Keratinocyte (primary cell): Measurements from ENCODE around the gene SLPI. TPM values are rescaled to one million over a fixed set of nuclear protein-coding genes. Genes with fewer than 3 reads are reported as not detected.

Experiments used
- DNase-seq: peaks from one replicate; pipeline ENCODE4 v3.0.0-alpha.2; 2011; ENCODE audit warnings: low read depth, missing footprints, low spot score
- FAIRE-seq: peaks from 2 replicates; lab custom pipeline; 2011; peaks lifted over from hg19 to GRCh38; lab: Jason Lieb, UNC
- H2AFZ ChIP-seq: 2 replicates; pipeline ENCODE4 v1.6.0; 2012; ENCODE audit warnings: low read length, control low read depth, inconsistent platforms; ENCODE audit not compliant: control insufficient read depth
- H3K27ac ChIP-seq: 2 replicates; pipeline ENCODE4 v1.5.1; 2011; ENCODE audit warnings: low read length; ENCODE audit not compliant: control insufficient read depth, insufficient read depth
- H3K27me3 ChIP-seq: 3 replicates; pipeline ENCODE4 v1.6.0; 2011; ENCODE audit warnings: low read length; ENCODE audit not compliant: control insufficient read depth, insufficient read depth; ENCODE audit errors: extremely low read depth
- H3K36me3 ChIP-seq, 2 experiments: 2 replicates in 1 of 2; 3 replicates in 1 of 2; pipeline ENCODE4 v1.5.1; 2011; ENCODE audit warnings: low read length in 2 of 2, mild to moderate bottlenecking in 1 of 2; ENCODE audit not compliant: control insufficient read depth in 2 of 2, insufficient read depth in 2 of 2; ENCODE audit errors: extremely low read depth in 1 of 2
- H3K4me1 ChIP-seq: 3 replicates; pipeline ENCODE4 v1.5.1; 2011; ENCODE audit warnings: low read length; ENCODE audit not compliant: control insufficient read depth, insufficient read depth; ENCODE audit errors: extremely low read depth
- H3K4me2 ChIP-seq: 3 replicates; pipeline ENCODE4 v1.6.0; 2011; ENCODE audit warnings: low read depth, low read length; ENCODE audit not compliant: control insufficient read depth, insufficient read depth; ENCODE audit errors: extremely low read depth
- H3K4me3 ChIP-seq, 3 experiments: fragments of 200-600 bp in 1 of 3; sonication (generic) in 1 of 3; 2 replicates in 2 of 3; 3 replicates in 1 of 3; pipeline ENCODE4 v1.5.1; 2011 to 2016; ENCODE audit warnings: low read length in 3 of 3, mild to moderate bottlenecking in 3 of 3, control low read depth in 2 of 3, inconsistent platforms in 1 of 3, low read depth in 1 of 3, mixed read lengths in 1 of 3, mixed run types in 1 of 3, moderate library complexity in 1 of 3; ENCODE audit not compliant: control insufficient read depth in 2 of 3, insufficient read depth in 2 of 3; ENCODE audit errors: extremely low read depth in 1 of 3
- H3K79me2 ChIP-seq: 2 replicates; pipeline ENCODE4 v1.6.0; 2012; ENCODE audit warnings: low read length; ENCODE audit not compliant: control insufficient read depth, insufficient read depth
- H3K9ac ChIP-seq: 3 replicates; pipeline ENCODE4 v1.6.0; 2011; ENCODE audit warnings: low read length; ENCODE audit not compliant: control insufficient read depth, insufficient read depth; ENCODE audit errors: extremely low read depth
- H3K9me1 ChIP-seq: 3 replicates; pipeline ENCODE4 v1.6.0; 2011; ENCODE audit warnings: low read length; ENCODE audit not compliant: control insufficient read depth, insufficient read depth; ENCODE audit errors: extremely low read depth
- H3K9me3 ChIP-seq: 2 replicates; pipeline ENCODE4 v1.5.1; 2012; ENCODE audit warnings: low read depth, low read length; ENCODE audit not compliant: control insufficient read depth
- H4K20me1 ChIP-seq: 3 replicates; pipeline ENCODE4 v1.6.0; 2011; ENCODE audit warnings: low read length; ENCODE audit not compliant: control insufficient read depth, insufficient read depth; ENCODE audit errors: extremely low read depth
- CTCF ChIP-seq, 3 experiments: IDR thresholded peaks in 1 of 3; conservative IDR thresholded peaks in 1 of 3; optimal IDR thresholded peaks in 1 of 3; 2 replicates in 2 of 3; 3 replicates in 1 of 3; pipeline versions ENCODE3 to v1.5.1; 2011; ENCODE audit warnings: low read length in 3 of 3, mild to moderate bottlenecking in 3 of 3, moderate library complexity in 2 of 3, control low read depth in 1 of 3, inconsistent platforms in 1 of 3; ENCODE audit not compliant: insufficient read depth in 2 of 3; ENCODE audit errors: extremely low read depth in 1 of 3
- EZH2 ChIP-seq: IDR thresholded peaks from one replicate; pipeline ENCODE4 v1.6.1; 2012; ENCODE audit warnings: inconsistent platforms, mild to moderate bottlenecking, low read length, moderate library complexity
- dilution Hi-C: fragments of 300-500 bp; cut with MboI; formaldehyde crosslinking; loops from one replicate; pipeline ENCODE4 v1.7.0; 2020; ENCODE audit warnings: low sequenced_read_pairs; ENCODE audit not compliant: extremely low pct_ligation_motif_present
- polyA plus RNA-seq, 5 experiments: library from polyadenylated mRNA; depleted of rRNA in 3 of 5; stranded (reverse) in 3 of 5; stranded (forward) in 1 of 5; unstranded in 1 of 5; fragments of >200 nt; gene quantifications; 1 replicate in 1 of 5; 2 replicates in 3 of 5; 3 replicates in 1 of 5; pipeline versions ENCODE4 v1.2.1 to v1.2.3, GENCODE V29; 2011 to 2012; ENCODE audit warnings: missing spikeins in 2 of 5, low read depth in 1 of 5, low replicate concordance in 1 of 5

The SLPI gene
- polyA plus RNA-seq, 1 donor (not counting 4 experiments of a cell fraction or from before 2014, with no cell fraction given), result 262 TPM

GRCh38 chr20:45238139-45238538 lies 16.2 kb downstream of the SLPI start:
- peaks cover 5% of the 10 kb centered on the region for H3K27me3 ChIP-seq
- FAIRE-seq, result no peak

GRCh38 chr20:45235995-45236394 lies 18.4 kb downstream of the SLPI start:
- no peaks in the 10 kb centered on the region for H3K36me3 ChIP-seq
- no peak overlapping the region for H3K4me2 ChIP-seq
- no peak for DNase-seq
- H3K9me3 ChIP-seq, result no peaks in the 10 kb centered on the region
- FAIRE-seq, result no peak
- H3K4me3 ChIP-seq, result no peak overlapping the region
- H3K9ac ChIP-seq, result no peak overlapping the region
- TF ChIP-seq CTCF (optimal IDR thresholded peaks at IDR 0.05 in 1 of 3, IDR thresholded peaks at IDR 0.05 in 1 of 3, conservative IDR thresholded peaks at IDR 0.05 in 1 of 3; ENCODE audit: extremely low read depth in 1 of 3, insufficient read depth in 2 of 3, low read length in 3 of 3) (peak; percentile 71 to 81 (median 72)), EZH2 (no peak)
- H3K79me2 ChIP-seq, result no peaks in the 10 kb centered on the region
- no peaks in the 10 kb centered on the region for H3K9me1 ChIP-seq
- no peak overlapping the region for H2AFZ ChIP-seq
- H3K27ac ChIP-seq, result no peak overlapping the region
- no peaks in the 10 kb centered on the region for H4K20me1 ChIP-seq
- no peaks in the 10 kb centered on the region for H3K4me1 ChIP-seq
- dilution Hi-C loops, result no loop called here
- H3K27me3 ChIP-seq, result peaks cover 5% of the 10 kb centered on the region

More at GRCh38 chr20:45238139-45238538, 16.2 kb downstream of the SLPI start:
- TF ChIP-seq CTCF (optimal IDR thresholded peaks at IDR 0.05 in 1 of 3, IDR thresholded peaks at IDR 0.05 in 1 of 3, conservative IDR thresholded peaks at IDR 0.05 in 1 of 3; ENCODE audit: extremely low read depth in 1 of 3, insufficient read depth in 2 of 3, low read length in 3 of 3), result no peak
- TF ChIP-seq EZH2, result no peak
- Histone ChIP-seq H3K4me1 (no peaks in the 10 kb centered on the region), H2AFZ (no peak overlapping the region), H3K36me3 (no peaks in the 10 kb centered on the region), H3K9me1 (no peaks in the 10 kb centered on the region), H3K27ac (no peak overlapping the region), H3K4me3 (no peak overlapping the region), H4K20me1 (no peaks in the 10 kb centered on the region), H3K4me2 (no peak overlapping the region), H3K9me3 (no peaks in the 10 kb centered on the region), H3K9ac (no peak overlapping the region), H3K79me2 (no peaks in the 10 kb centered on the region)
- DNase-seq, result no peak
- dilution Hi-C loops, result no loop called here
